GM18858 (cell line): Measurements from ENCODE around the gene CDC42BPB.

ENCODE experiments used
- ATAC-seq: cut with Tn5 transposase; IDR thresholded peaks from one replicate; pipeline ENCODE4 v1.9.1; 2021; ENCODE audit not compliant: unreplicated experiment

CDC42BPB gene

DNA sequence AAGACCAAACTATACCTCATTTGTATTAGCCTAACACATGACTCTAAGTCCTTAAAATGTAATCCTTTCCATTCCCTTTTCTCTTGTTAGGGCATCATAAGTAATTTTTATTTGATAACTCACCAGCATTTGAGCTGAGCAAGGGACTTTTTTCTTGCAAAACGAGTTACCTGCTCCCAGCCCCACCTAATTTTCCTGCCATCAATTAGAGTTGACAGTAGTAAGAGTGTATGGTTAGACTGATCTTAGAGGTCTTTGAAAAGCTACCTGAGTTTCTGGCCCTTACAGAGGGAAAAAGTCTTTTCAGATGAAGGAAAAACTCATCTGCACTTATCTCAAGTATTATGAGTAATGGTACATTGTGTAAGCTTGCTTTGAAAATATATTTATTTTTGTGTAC is 168.6 kb downstream of the CDC42BPB start:
- no peak for ATAC-seq

DNA sequence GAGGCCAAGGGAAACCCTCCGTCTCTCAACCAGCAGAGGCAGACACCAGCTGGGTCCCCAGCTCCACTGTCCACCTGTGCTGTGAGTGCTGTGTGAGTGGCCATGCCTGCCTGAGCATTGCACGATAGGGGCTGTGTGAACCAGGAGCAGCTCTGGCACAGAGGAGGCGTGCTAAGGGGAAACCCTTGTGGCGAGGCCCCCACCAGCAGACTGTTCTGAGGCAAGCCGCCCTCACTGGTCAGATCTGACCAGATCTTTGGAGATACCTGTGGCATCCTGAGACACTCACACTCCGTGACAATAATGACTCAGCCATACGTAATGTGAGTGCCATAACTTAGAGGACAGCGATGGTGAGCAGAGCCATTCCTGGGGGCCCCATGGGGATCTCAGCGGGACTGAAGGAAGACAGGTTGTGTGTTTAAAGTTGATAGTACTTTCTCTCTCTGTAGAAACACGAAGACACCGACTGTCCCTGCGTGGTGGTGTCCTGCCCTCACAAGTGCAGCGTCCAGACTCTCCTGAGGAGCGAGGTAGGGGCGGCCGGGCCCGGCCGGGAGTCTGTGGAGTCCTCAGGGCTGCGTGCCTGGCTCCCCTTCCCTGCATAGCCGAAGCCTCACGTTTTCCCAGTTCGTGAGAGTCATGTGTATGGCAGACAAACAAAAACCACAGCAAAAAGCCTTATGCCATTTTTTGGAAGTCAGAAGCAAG is 171.5 kb downstream of the CDC42BPB start:
- no peak for ATAC-seq

DNA sequence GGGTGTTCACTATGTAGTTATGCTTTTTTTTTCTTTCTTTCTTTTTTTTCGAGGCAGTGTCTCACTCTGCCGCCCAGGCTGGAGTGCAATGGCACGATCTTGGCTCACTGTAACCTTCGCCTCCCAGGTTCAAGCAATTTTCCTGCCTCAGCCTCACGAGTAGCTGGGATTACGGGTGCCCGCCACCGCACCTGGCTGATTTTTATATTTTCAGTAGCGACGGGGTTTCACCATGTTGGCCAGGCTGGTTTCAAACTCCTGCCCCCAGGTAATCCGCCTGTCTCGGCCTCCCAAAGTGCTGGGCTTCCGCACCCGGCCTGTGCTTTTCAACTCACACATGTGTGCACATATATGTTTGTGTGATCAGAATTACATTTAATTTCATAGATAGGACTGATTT is 173.8 kb downstream of the CDC42BPB start:
- ATAC-seq = no peak

DNA sequence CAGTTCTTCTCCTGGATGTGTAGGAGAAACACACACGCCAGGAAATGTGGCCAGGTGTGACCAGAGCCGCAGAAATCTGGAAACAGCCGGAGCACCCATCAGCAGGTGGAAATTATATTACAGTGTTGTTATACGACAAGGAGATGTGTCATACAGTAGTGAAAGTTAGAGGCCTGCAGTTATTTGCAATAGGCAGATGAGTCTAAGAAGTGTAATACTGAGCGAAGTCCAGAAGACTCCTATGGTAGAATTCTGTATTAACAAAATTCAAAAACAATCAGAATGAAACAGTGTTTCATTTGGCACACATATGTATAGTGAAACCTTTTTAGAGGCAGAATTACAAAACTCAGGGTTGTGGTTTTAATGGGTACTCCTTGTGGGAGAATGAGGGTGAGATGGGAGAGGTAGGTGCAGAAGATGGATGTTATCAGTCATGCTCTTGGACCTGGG is 174.2 kb downstream of the CDC42BPB start:
- no peak for ATAC-seq
